Stomach (tissue), 9 donors: Measurements from ENCODE around the gene PGGT1B. TPM values are rescaled to one million over a fixed set of nuclear protein-coding genes. Genes with fewer than 3 reads are reported as not detected.

Experiments used
- DNase-seq, 2 donors: peaks; one replicate each; pipeline versions ENCODE4 v3.0.0 to v3.0.0-alpha.2; 2013 to 2019
- H3K27ac ChIP-seq, 5 donors: fragments of 200-600 bp in 4 of 5; sonication (generic) in 4 of 5; one replicate each; pipeline ENCODE4 v1.5.1; 2013 to 2019; ENCODE audit warnings: mild to moderate bottlenecking in 1 of 5, moderate library complexity in 1 of 5
- H3K27me3 ChIP-seq, 3 donors: fragments of 200-600 bp; sonication (generic); one replicate each; pipeline ENCODE4 v1.5.1; 2017 to 2019; ENCODE audit warnings: mixed run types in 1 of 3
- H3K36me3 ChIP-seq, 4 donors: fragments of 200-600 bp; sonication (generic); 1 replicate in 3 of 4; 2 replicates in 1 of 4; pipeline ENCODE4 v1.5.1; 2016 to 2019
- H3K4me1 ChIP-seq, 4 donors: fragments of 200-600 bp; sonication (generic); one replicate each; pipeline ENCODE4 v1.5.1; 2016 to 2019
- H3K4me3 ChIP-seq, 4 donors: fragments of 200-600 bp; sonication (generic) in 3 of 4; one replicate each; pipeline ENCODE4 v1.5.1; 2016 to 2019; ENCODE audit warnings: mild to moderate bottlenecking in 1 of 4
- H3K9me3 ChIP-seq, 4 donors: fragments of 200-600 bp; sonication (generic); one replicate each; pipeline ENCODE4 v1.5.1; 2016 to 2019
- EP300 ChIP-seq: sonication (generic); formaldehyde crosslinking; IDR thresholded peaks from one replicate; pipeline ENCODE4 v1.6.1; 2017; ENCODE audit warnings: antibody characterized with exemption
- POLR2A ChIP-seq, 4 donors: fragments of 450-650 bp; IDR thresholded peaks; one replicate each; pipeline ENCODE4 v1.6.1; 2016; ENCODE audit warnings: antibody characterized with exemption in 4 of 4, control low read depth in 2 of 4, mild to moderate bottlenecking in 1 of 4, moderate library complexity in 1 of 4
- POLR2AphosphoS5 ChIP-seq, 3 donors: sonication (generic); formaldehyde crosslinking; IDR thresholded peaks; one replicate each; pipeline ENCODE4 v1.6.1; 2016; ENCODE audit warnings: antibody characterized with exemption in 3 of 3
- WGBS, 5 donors: extraction: QIAGEN DNeasy Blood & Tissue Kit in 3 of 5; methylation state at CpG; one replicate each; pipeline versions ENCODE4 v1.1.5 to v1.1.7; 2013 to 2018; 5-methylcytosine and 5-hydroxymethylcytosine counted together
- intact Hi-C: fragments of 100-400 bp; cut with DNase I; formaldehyde crosslinking; loops from one replicate; pipeline ENCODE4 v1.15.1; 2023; ENCODE audit warnings: low total_unique reads
- polyA plus RNA-seq, 3 donors: library from polyadenylated mRNA; stranded (reverse); fragments of 200-250 nt; gene quantifications; one replicate each; pipeline ENCODE4 v1.2.3, GENCODE V29; 2013
- total RNA-seq, 5 donors: library from RNA; depleted of rRNA; stranded (reverse); fragments of >200 nt; gene quantifications; one replicate each; pipeline versions ENCODE4 v1.1.0 to v1.2.3, GENCODE V29; 2014 to 2016
- TF ChIP-seq, protein P1 (sequence below), 7 experiments: fragments of 450-650 bp in 4 of 7; fragments of 200-600 bp in 3 of 7; sonication (generic) in 3 of 7; IDR thresholded peaks; one replicate each; pipeline ENCODE4 v1.5.1; 2016 to 2019; ENCODE audit warnings: antibody characterized with exemption in 7 of 7, control low read depth in 2 of 7, mild to moderate bottlenecking in 1 of 7
- donor health status: healthy with polysubstance abuse.
- donor health status: Bipolar disorder and iron deficiency.
- donor health status: healthy.

Gene PGGT1B
- total and polyA plus RNA-seq, 8 donors = 2.4 to 62.5 (median 5.0) TPM

DNA sequence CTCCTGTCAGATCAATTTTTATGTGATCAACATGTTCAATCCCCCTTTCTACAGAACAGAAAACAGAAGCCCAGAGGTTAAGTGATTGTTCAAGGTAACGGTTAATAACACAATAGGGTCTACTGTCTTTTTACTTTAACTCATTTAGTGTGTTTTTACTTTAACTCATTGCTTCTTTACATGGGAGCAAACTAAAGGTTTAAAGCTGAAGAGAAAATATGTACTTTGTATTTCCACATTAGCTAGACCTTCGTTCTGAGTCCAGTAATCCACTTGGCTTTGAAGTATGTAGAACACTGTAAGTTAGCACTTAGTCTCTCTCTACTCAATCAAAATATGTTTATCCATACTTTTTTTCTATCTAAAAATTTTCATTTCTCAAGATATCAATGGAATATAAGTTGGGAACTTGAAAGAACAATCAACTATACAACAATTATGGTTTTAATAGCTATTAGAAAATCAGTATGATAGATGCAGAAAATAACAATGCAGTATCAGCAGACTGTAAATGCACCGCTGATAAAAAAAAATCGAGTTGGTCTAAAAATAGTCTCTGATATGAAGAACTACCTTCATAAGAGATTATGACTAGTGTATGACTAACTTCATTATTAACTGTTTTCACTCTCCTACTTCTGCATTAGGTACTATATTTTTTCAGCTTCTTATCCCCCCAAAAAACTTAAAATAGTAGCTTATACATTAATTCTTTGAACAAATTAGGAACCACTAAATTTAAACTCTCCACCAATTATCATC, 20.6 kb downstream of the PGGT1B start:
- DNase-seq = peak in 1 of 2 donors; percentile 7
- intact Hi-C loops = no loop called here
- no peaks in the 10 kb centered on the region for H3K27me3 ChIP-seq
- H3K4me1 ChIP-seq = peaks cover 0 to 53% (median 34%) of the 10 kb centered on the region in 4 donors
- peaks cover 0 to 36% (median 29%) of the 10 kb centered on the region in 4 donors for H3K36me3 ChIP-seq
- 31 to 45% (median 36%) methylated on average over 4 of the region's 4 CpGs for WGBS, 5 donors
- H3K27ac ChIP-seq = peak overlapping the region in 1 of 5 donors; percentile 22
- no peaks in the 10 kb centered on the region for H3K9me3 ChIP-seq
- TF ChIP-seq, protein P1, sequence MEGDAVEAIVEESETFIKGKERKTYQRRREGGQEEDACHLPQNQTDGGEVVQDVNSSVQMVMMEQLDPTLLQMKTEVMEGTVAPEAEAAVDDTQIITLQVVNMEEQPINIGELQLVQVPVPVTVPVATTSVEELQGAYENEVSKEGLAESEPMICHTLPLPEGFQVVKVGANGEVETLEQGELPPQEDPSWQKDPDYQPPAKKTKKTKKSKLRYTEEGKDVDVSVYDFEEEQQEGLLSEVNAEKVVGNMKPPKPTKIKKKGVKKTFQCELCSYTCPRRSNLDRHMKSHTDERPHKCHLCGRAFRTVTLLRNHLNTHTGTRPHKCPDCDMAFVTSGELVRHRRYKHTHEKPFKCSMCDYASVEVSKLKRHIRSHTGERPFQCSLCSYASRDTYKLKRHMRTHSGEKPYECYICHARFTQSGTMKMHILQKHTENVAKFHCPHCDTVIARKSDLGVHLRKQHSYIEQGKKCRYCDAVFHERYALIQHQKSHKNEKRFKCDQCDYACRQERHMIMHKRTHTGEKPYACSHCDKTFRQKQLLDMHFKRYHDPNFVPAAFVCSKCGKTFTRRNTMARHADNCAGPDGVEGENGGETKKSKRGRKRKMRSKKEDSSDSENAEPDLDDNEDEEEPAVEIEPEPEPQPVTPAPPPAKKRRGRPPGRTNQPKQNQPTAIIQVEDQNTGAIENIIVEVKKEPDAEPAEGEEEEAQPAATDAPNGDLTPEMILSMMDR (IDR thresholded peaks at IDR 0.05) = no peak
- TF ChIP-seq POLR2AphosphoS5 (IDR thresholded peaks at IDR 0.05) (no peak), EP300 (no peak), POLR2A (IDR thresholded peaks at IDR 0.05) (no peak)
- no peak overlapping the region for H3K4me3 ChIP-seq

DNA sequence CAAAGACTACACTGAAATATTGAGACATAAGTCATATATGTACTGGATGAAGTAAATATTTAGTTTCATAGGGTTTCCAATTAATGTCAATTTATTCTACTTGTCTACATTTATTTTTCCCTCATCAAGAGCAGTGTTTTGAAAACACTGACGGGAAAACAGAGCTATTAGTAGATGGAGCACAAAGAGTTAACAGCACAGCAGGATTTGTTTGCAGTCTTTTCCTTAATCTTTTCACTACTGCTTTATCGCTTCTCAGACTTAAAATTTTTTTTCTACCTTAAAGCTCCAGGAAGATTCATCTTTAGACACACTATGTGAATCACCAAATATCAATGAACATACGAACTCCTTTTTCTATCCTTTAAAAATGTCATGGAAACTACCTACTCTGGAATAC, 25.6 kb downstream of the PGGT1B start:
- Histone ChIP-seq H3K4me3 (no peak overlapping the region), H3K27me3 (no peaks in the 10 kb centered on the region), H3K36me3 (peaks cover 0 to 63% (median 50%) of the 10 kb centered on the region in 4 donors), H3K9me3 (no peaks in the 10 kb centered on the region), H3K27ac (no peak overlapping the region), H3K4me1 (peaks cover 0 to 17% (median 8%) of the 10 kb centered on the region in 4 donors)
- DNase-seq = no peak
- 32 to 62% (median 38%) methylated on average over 3 of the region's 3 CpGs for WGBS, 5 donors
- no peak for TF ChIP-seq POLR2A (IDR thresholded peaks at IDR 0.05)
- TF ChIP-seq EP300 = no peak
- TF ChIP-seq, protein P1 (IDR thresholded peaks at IDR 0.05) = no peak
- TF ChIP-seq POLR2AphosphoS5 (IDR thresholded peaks at IDR 0.05) = no peak
- intact Hi-C loops = no loop called here

DNA sequence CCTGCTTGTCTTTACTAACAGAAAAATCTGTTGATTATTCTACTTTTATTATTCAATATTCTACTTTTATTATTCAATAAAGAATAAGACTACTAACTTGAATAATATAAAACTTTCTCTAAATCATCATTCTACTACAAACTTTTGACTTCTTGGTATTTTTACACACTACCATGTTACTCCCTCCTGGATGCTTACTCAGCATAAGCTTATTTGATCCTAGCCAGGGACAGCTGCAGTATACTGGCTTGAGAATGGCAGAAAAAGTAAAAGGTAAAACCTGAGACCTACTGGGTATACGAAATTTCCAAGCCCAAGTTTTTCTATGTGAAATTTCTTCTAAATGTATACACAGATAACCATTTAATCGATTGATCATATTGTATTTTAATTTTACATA, 26.1 kb downstream of the PGGT1B start:
- H3K27me3 ChIP-seq = no peaks in the 10 kb centered on the region
- no peak for TF ChIP-seq EP300
- TF ChIP-seq POLR2AphosphoS5 (IDR thresholded peaks at IDR 0.05) = no peak
- TF ChIP-seq POLR2A (IDR thresholded peaks at IDR 0.05) = no peak
- TF ChIP-seq, protein P1 (IDR thresholded peaks at IDR 0.05) = no peak
- WGBS, 5 donors = 67 to 87% (median 81%) methylated on average over 2 of the region's 2 CpGs

DNA sequence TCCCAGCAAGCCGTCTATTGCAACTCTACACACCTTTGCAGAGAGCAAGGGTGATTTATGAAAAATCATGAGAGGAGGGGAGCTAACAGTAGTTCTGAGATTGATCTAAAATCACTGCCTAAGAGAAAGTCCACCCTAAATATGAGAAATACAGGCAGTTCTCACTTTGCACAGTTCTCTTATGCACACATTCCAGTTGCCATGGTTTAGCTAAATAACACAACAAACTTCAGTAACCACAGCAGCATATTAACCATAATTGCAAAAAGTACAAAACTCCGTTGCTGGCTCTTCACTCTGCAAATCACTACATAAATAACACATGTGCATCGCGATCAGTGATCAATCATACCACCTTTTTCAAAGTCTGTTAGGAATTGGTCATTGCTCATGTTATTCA, 31.1 kb downstream of the PGGT1B start:
- Histone ChIP-seq H3K36me3 (peaks cover 4 to 84% (median 63%) of the 10 kb centered on the region in 4 donors), H3K27ac (no peak overlapping the region), H3K4me1 (no peaks in the 10 kb centered on the region), H3K27me3 (no peaks in the 10 kb centered on the region), H3K4me3 (no peak overlapping the region), H3K9me3 (no peaks in the 10 kb centered on the region)
- intact Hi-C loops = no loop called here
- WGBS, 5 donors = 90 to 95% (median 92%) methylated on average over 4 of the region's 4 CpGs
- TF ChIP-seq POLR2AphosphoS5 (IDR thresholded peaks at IDR 0.05) = no peak
- TF ChIP-seq POLR2A (IDR thresholded peaks at IDR 0.05) = no peak
- TF ChIP-seq, protein P1 (IDR thresholded peaks at IDR 0.05) = no peak
- no peak for TF ChIP-seq EP300
- no peak for DNase-seq

More for the DNA sequence above, 26.1 kb downstream of the PGGT1B start:
- Histone ChIP-seq H3K4me1 (peaks cover 0 to 12% (median 5%) of the 10 kb centered on the region in 4 donors), H3K4me3 (no peak overlapping the region), H3K36me3 (peaks cover 0 to 68% (median 53%) of the 10 kb centered on the region in 4 donors), H3K27ac (no peak overlapping the region), H3K9me3 (no peaks in the 10 kb centered on the region)
- no peak for DNase-seq
- intact Hi-C loops = no loop called here
